Measurements from ENCODE around the gene ZFAND2B. TPM values are rescaled to one million over a fixed set of nuclear protein-coding genes. Genes with fewer than 3 reads are reported as not detected.

ZFAND2B gene
- total and polyA plus RNA-seq, 2 experiments from 2014 or later = 58.1 to 65.4 TPM

DNA sequence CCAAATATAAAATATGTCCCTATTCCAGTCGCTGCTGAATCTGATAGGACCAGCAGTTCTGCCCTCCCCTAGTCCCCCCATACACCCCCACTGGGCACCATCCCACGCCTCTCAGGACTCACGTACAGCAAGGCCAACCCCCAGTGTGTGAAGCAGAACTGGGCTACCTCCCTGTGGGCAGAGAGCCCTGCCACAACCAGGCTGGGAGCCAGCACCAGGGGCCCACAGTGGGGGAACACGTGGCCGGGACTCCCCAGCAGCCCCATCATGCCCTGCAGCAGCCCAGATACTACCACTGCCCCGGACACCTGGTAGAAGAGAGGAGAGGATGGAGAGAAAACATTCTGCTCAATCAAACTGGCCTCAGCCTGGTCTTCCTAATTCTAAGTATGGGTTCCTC is 38.1 kb upstream of the ZFAND2B start:
- TF ChIP-seq CTCF (IDR thresholded peaks at IDR 0.05; ENCODE audit: poor library complexity) = no peak
- TF ChIP-seq EZH2 (IDR thresholded peaks at IDR 0.05; ENCODE audit: borderline replicate concordance) = no peak
- TF ChIP-seq EZH2phosphoT487 (IDR thresholded peaks at IDR 0.05; ENCODE audit: low read depth, severe bottlenecking, unreplicated experiment) = no peak
- no peaks in the 10 kb centered on the region for H3K36me3 ChIP-seq (replicated peaks; ENCODE audit: insufficient read depth, low read depth)
- no peaks in the 10 kb centered on the region for H3K9me2 ChIP-seq (replicated peaks; ENCODE audit: insufficient read depth)
- no peak overlapping the region for H3K4me3 ChIP-seq
- no peaks in the 10 kb centered on the region for H3K79me2 ChIP-seq
- 72% methylated on average over 5 of the region's 6 CpGs for WGBS (ENCODE audit: low lambda C conversion rate, missing lambda C conversion rate)
- H3K4me2 ChIP-seq = no peak overlapping the region
- H3K27ac ChIP-seq = no peak overlapping the region
- no peak for DNase-seq (ENCODE audit: low spot score)
- no peaks in the 10 kb centered on the region for H4K20me1 ChIP-seq (ENCODE audit: insufficient read depth, poor library complexity, severe bottlenecking)
- H2AFZ ChIP-seq = no peak overlapping the region
- H3K4me1 ChIP-seq (ENCODE audit: insufficient read depth) = peaks cover 3% of the 10 kb centered on the region
- no peaks in the 10 kb centered on the region for H3K9me3 ChIP-seq (ENCODE audit: low read depth)
- H3K27me3 ChIP-seq = no peaks in the 10 kb centered on the region

- H3K9me2 ChIP-seq (replicated peaks; ENCODE audit: insufficient read depth) = no peaks in the 10 kb centered on the region
- H3K9me3 ChIP-seq (ENCODE audit: low read depth) = no peaks in the 10 kb centered on the region
- no peak overlapping the region for H3K4me2 ChIP-seq
- no peaks in the 10 kb centered on the region for H3K36me3 ChIP-seq (replicated peaks; ENCODE audit: insufficient read depth, low read depth)
- H3K4me1 ChIP-seq (ENCODE audit: insufficient read depth) = peaks cover 3% of the 10 kb centered on the region
- H3K27ac ChIP-seq = no peak overlapping the region
- no peak for TF ChIP-seq EZH2phosphoT487 (IDR thresholded peaks at IDR 0.05; ENCODE audit: low read depth, severe bottlenecking, unreplicated experiment)
- no peak for TF ChIP-seq EZH2 (IDR thresholded peaks at IDR 0.05; ENCODE audit: borderline replicate concordance)
- no peak for TF ChIP-seq CTCF (IDR thresholded peaks at IDR 0.05; ENCODE audit: poor library complexity)
- no peaks in the 10 kb centered on the region for H3K27me3 ChIP-seq
- no peaks in the 10 kb centered on the region for H4K20me1 ChIP-seq (ENCODE audit: insufficient read depth, poor library complexity, severe bottlenecking)
- H2AFZ ChIP-seq = no peak overlapping the region
- DNase-seq (ENCODE audit: low spot score) = no peak
- no peak overlapping the region for H3K4me3 ChIP-seq
- peaks cover under 1% of the 10 kb centered on the region for H3K79me2 ChIP-seq
Observed at GRCh38 chr2:219168932-219169331, 37.6 kb upstream of the ZFAND2B start.

- WGBS (ENCODE audit: low lambda C conversion rate, missing lambda C conversion rate) = 83% methylated on average over 10 of the region's 10 CpGs
- no peak within 1 kb of the TSS for H2AFZ ChIP-seq
Observed at GRCh38 chr2:219169930-219170654, 36.5 kb upstream of the ZFAND2B start, which contains the start of gene SLC23A3. Gene SLC23A3 (minus strand): TSS chr2:219170029. CDS start chr2:219169984, 45 bp downstream.

More at GRCh38 chr2:219169930-219170654, 36.5 kb upstream of the ZFAND2B start, which contains the start of gene SLC23A3:
- H3K36me3 ChIP-seq (replicated peaks; ENCODE audit: insufficient read depth, low read depth) = no peaks in the 10 kb centered on the region
- TF ChIP-seq CTCF (IDR thresholded peaks at IDR 0.05; ENCODE audit: poor library complexity) = no peak
- TF ChIP-seq EZH2 (IDR thresholded peaks at IDR 0.05; ENCODE audit: borderline replicate concordance) = no peak
- no peak for TF ChIP-seq EZH2phosphoT487 (IDR thresholded peaks at IDR 0.05; ENCODE audit: low read depth, severe bottlenecking, unreplicated experiment)
- H3K27ac ChIP-seq = no peak within 1 kb of the TSS
- no peak within 1 kb of the TSS for H3K4me3 ChIP-seq
- peaks cover 12% of the 10 kb centered on the region for H3K79me2 ChIP-seq
- peaks cover 3% of the 10 kb centered on the region for H3K4me1 ChIP-seq (ENCODE audit: insufficient read depth)
- no peaks in the 10 kb centered on the region for H3K9me3 ChIP-seq (ENCODE audit: low read depth)
- no peaks in the 10 kb centered on the region for H3K27me3 ChIP-seq
- no peaks in the 10 kb centered on the region for H3K9me2 ChIP-seq (replicated peaks; ENCODE audit: insufficient read depth)
- H4K20me1 ChIP-seq (ENCODE audit: insufficient read depth, poor library complexity, severe bottlenecking) = no peaks in the 10 kb centered on the region
- no peak for DNase-seq (ENCODE audit: low spot score)
- H3K4me2 ChIP-seq = peak within 1 kb of the TSS; percentile 46

Measured in hepatocyte (in vitro differentiated cells).